Activated CD4-positive, alpha-beta T cell treated with anti-CD3 and anti-CD28 coated beads for 24 hours (primary cell): ENCODE measurements around the gene MYO1E.
"Not testable (repeated sequence)": the region's sequence is repeated elsewhere in the genome, so short reads cannot be mapped to it uniquely, and the experiment has no call there.

ENCODE experiments used
- DNase-seq, 2 donors: peaks; one replicate each; pipeline ENCODE4 v3.0.0-alpha.2; 2020; ENCODE audit warnings: low read depth in 2 of 2

The MYO1E gene

GRCh38 chr15:59372352-59373211, at the start of gene MYO1E:
Gene MYO1E (minus strand): TSS chr15:59372871. CDS start chr15:59372500, 371 bp downstream.
- DNase-seq = peak in 1 of 2 donors; percentile 6

GRCh38 chr15:59420986-59421618, 48.4 kb upstream of the MYO1E start:
- DNase-seq = no peak

GRCh38 chr15:59420108-59420507, 47.4 kb upstream of the MYO1E start:
- no peak for DNase-seq

GRCh38 chr15:59419170-59419569, 46.5 kb upstream of the MYO1E start:
- DNase-seq = no peak

GRCh38 chr15:59416816-59417215, 44.1 kb upstream of the MYO1E start:
- DNase-seq = no peak

GRCh38 chr15:59413577-59413976, 40.9 kb upstream of the MYO1E start:
- no peak for DNase-seq

GRCh38 chr15:59410391-59410896, 37.8 kb upstream of the MYO1E start:
- no peak for DNase-seq

- no peak for DNase-seq
Measured at GRCh38 chr15:59407946-59408345, 35.3 kb upstream of the MYO1E start.

- no peak for DNase-seq
Measured at GRCh38 chr15:59406446-59406845, 33.8 kb upstream of the MYO1E start.

- DNase-seq = no peak
Measured at GRCh38 chr15:59405079-59405478, 32.4 kb upstream of the MYO1E start.

GRCh38 chr15:59401824-59402569, 29.3 kb upstream of the MYO1E start:
- DNase-seq = no peak

- not testable (repeated sequence) for DNase-seq
Measured at GRCh38 chr15:59401051-59401823, 28.6 kb upstream of the MYO1E start.

GRCh38 chr15:59400103-59400813, 27.6 kb upstream of the MYO1E start:
- no peak for DNase-seq

GRCh38 chr15:59399465-59400102, 26.9 kb upstream of the MYO1E start:
- DNase-seq = no peak

- no peak for DNase-seq
Measured at GRCh38 chr15:59398220-59398619, 25.5 kb upstream of the MYO1E start.

- no peak for DNase-seq
Measured at GRCh38 chr15:59396679-59397078, 24.0 kb upstream of the MYO1E start.

- no peak for DNase-seq
Measured at GRCh38 chr15:59396211-59396610, 23.5 kb upstream of the MYO1E start.

GRCh38 chr15:59394166-59394661, 21.5 kb upstream of the MYO1E start:
- DNase-seq = no peak

- DNase-seq = no peak
Measured at GRCh38 chr15:59392299-59392698, 19.6 kb upstream of the MYO1E start.

GRCh38 chr15:59388670-59389069, 16.0 kb upstream of the MYO1E start:
- no peak for DNase-seq
